GM21825 (cell line): ENCODE measurements around the gene CNOT6.

Experiments used
- ATAC-seq: cut with Tn5 transposase; IDR thresholded peaks from one replicate; pipeline ENCODE4 v1.9.1; 2021; ENCODE audit warnings: mild to moderate bottlenecking, moderate library complexity; ENCODE audit not compliant: unreplicated experiment

CNOT6 gene

GRCh38 chr5:180598797-180599589 lies 104.8 kb downstream of the CNOT6 start:
- ATAC-seq: no peak

DNA sequence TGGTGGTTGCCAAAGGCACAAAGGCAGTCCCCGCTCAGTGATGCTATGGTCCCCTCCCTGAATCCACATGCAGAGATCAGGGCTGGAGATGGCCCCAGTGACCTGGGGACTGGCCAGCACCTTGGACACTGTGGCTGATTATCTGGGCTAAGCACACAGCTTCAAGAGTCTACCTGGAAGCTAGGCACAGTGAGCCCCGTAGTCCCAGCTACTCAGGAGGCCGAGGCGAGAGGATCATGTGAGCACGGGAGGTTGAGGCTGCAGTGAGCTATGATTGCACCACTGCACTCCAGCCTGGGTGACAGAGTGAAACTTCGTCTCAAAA lies 105.4 kb downstream of the CNOT6 start:
- ATAC-seq: no peak

DNA sequence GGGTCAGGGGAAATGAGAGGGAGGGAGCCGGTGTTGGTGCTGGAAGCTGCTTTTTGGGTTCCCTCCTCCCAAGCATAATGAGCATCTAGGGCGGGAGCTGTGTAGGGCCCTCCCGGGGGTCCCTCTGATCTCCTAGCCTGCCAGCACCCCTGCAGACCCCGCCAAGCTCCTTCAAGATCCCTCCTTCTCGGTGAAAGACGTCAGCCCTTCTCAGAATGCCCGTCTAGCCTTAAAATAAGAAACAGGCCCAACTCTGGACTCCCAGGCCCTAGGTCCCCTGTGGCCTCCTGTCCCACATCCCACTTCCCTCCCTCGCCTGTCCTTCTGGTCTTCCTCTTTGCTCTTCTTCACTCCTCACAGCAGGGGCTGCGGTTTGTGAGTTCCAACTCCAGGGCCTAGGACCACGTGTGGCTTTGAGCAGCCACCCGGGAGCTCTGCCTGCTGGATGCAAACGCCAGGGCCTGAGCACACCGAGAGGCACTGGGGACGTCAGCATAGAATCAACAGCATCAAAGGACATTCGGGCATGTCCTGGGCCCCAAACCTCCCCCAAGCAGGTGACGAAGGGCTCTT lies 105.9 kb downstream of the CNOT6 start:
- no peak for ATAC-seq

GRCh38 chr5:180600554-180601041 lies 106.4 kb downstream of the CNOT6 start:
- ATAC-seq: no peak

GRCh38 chr5:180601591-180602480 lies 107.7 kb downstream of the CNOT6 start:
- ATAC-seq: no peak

- no peak for ATAC-seq
Observed at GRCh38 chr5:180602481-180603075, 108.4 kb downstream of the CNOT6 start.

DNA sequence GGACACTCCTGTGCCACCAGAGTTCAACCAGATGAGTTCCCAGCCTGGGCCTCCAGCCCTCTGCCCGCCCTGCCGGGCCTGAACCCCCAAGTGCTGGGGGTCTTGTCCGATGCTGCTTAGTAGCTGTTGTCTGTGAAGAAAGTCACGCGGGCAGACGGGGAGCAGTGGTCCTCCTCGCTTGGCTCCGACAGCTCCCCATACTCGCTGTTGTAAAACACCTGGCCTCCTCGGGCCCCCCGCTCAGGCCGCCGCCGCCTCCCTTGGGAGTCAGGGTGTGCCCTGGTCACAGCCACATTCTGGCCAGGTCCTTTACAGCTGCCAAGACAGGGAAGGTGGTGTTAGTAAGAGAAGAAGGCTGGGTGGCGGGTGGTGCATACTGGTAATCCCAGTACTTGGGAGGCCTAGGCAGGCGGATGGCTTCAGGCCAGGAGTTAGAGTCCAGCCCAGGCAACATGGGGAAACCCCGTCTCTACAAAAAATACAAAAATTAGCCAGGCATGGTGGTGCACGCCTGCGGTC lies 109.0 kb downstream of the CNOT6 start:
- no peak for ATAC-seq

- ATAC-seq: no peak
Observed at GRCh38 chr5:180604271-180604670, 110.1 kb downstream of the CNOT6 start.

DNA sequence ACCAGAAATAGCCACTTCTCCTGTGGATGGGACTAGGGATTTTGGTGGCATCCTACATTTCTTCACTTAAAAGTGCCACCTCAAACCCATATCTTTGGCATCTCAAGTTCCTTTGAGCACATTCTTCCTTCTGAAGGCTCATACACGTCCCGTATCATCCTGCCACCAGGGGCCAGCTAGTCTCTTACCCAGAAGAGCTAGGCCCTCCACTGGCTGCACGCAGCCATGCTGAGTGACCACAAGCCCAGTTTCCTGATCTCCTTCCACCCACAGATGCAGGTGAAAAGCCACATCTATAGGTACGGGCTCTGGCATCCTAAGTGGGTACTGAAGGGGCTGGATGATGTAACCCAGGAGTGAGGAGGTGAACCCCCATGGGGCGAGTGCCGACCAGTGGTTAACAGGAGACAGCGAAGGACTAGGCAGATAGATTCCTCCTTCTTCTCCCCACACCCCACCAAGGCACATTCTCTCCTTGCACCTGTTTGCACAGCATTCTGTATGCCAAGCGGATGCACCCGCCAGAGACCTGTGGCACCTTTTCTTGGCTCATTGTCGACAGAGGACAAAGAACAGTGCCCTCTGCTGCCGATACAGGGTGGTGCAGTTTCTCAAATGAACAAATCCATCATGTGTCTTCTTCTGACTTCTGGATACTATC lies 111.5 kb downstream of the CNOT6 start:
- ATAC-seq: no peak

DNA sequence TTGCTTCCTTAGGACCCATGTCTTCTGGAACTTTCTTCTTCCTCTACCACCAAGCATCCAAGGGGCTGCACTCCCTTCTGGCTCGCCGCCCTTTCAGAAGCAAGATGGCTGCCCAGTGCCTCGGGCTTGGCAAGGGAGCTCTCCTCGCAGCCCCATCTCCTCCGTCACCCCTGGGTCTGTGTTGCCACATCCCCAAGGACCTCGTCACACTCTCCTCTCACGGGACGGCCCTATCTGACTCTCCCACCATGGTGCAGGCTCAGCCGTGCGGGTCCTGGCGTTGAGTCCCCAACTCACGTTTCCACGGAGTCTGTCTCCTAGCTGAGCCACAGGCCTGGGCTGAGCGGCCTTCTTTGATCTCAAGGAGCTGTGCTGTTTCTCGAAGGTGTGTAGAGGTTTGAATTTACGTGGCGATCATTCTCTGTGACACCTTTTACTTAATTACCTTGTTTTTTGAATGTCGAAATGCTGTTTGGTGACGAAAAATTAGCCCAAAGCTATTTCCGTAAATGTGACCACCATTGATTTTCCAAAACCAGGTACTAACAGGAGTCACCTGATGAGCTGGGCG lies 112.1 kb downstream of the CNOT6 start:
- no peak for ATAC-seq

DNA sequence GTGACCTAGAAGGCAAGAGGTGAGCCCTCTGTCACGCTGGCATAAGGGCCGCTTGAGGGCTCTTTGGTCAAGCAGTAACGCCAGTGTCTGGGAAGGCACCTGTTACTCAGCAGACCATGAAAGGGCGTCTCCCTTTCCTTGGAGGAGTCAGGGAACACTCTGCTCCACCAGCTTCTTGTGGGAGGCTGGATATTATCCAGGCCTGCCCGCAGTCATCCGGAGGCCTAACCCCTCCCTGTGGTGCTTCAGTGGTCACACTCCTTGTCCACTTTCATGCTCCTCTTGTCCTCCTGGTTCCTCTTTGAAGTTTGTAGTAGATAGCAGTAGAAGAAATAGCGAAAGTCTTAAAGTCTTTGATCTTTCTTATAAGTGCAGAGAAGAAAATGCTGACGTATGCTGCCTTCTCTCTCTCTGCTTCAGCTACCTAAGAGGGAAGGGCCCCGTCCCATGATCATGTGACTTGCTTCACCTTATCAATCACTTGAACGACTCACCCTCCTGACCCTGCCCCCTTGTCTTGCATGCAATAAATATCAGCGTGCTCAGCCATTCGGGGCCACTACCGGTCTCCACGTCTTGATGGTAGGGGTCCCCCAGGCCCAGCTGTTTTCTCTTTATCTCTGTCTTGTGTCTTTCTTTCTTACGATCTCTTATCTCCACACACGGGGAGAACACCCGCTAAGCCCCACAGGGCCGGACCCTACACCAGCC lies 113.8 kb downstream of the CNOT6 start:
- ATAC-seq: no peak

DNA sequence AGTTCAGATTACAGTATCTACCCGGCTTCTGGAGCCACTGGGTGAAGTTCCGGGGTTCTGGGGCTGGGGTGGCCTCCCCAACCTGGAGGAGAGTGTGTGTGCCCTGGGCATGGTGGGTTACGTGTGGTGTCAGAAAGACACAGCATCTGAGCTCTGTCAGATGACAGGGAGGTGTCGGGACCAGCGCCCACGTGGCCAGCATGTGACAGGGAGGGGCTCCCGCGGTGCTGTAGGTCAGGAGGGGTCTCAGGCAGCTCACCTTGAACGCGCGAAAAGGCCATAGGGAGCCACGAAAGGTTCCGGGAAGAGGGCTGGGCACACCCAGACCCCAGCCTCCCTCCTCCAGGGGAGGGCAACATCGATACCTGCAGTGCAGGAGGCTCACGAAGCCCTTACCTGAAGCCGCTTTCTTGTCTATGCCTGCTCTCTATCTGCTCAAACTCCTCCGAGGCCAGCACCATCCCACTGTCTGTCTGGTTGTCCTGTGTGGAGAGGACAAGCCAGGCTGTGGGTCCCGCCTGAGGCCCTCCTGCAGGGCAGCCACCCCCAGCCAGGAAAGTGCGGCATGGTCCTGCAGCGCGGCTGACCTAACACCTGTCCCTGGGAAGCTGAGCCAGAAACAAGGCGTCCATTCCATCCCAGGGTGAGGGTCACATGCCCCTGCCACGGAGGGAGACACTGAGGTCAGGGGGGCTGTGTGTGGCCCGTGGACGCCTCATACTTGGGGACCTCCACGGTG lies 114.6 kb downstream of the CNOT6 start:
- ATAC-seq: no peak

DNA sequence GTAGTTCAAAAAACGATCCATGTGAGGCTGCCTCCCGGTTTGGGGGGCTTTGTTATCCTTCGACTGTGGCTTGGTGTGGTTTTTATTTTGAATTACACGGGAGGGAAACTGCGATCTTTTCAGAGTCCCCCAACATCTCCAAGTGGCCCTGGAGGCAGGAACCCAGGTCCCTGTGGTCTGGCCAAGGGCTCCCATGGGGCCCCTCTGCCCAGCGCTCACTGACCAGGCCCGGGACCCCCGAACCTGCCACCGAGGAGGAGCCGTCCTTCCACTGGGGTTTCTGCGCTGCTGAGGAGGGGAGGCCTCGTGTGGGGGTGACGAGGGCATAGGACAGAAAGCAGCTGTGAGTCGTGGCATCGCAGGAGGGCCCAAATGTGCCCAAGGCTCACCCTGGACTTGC lies 115.2 kb downstream of the CNOT6 start:
- ATAC-seq: no peak

GRCh38 chr5:180609817-180610550 lies 115.8 kb downstream of the CNOT6 start:
- ATAC-seq: no peak

- ATAC-seq: no peak
Observed at GRCh38 chr5:180611140-180611850, 117.1 kb downstream of the CNOT6 start.

DNA sequence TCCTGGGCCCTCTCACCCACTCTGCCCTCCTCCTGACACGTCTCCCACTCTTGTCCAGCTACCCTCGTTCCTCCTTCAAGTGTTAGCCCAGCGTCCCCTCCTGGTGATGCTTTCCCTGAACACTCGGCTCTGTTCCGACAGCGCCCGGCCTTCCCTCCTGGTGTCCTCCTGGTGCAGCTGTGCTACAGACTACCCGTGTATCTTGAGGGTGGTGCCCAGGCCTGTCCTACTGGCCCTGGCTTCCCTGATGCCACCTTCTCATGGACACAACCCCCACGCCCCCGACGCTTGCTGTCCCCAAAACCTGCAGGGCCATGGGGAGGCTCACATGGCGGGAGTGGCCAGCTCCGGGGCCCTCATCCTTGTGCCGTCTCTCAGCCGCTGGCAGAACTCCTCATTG lies 118.5 kb downstream of the CNOT6 start:
- no peak for ATAC-seq

DNA sequence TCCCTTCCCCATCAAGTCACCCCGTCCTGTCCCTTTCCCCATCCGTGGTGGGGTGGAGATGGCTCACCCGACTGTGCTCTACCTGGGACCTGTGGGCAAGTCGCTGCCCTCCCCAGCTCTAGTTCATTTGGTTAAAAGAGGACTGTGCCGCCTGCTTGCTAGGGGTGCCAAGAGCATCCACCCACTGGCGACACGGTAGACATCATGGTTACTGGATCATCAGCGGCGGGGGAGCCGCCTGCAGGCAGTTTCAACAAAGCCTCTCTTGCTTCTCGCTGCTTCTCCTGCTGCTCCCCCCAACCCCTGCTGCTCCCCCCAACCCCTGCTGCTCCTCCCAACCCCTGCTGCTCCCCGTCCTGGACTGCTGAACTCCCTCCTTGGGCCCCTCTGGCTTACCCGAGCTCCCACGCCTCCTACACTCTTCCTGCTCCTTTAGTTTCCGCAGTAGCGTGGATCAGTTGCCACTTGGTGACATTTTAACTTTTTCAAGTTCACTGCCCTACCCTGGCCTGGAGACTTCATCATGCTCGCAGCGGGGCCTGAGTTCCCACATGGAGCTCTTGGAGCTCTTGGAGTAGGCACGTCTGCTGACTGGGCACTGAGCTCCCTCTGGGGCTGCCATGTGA lies 119.1 kb downstream of the CNOT6 start:
- ATAC-seq: no peak
